Vein endothelial cell (primary cell): ENCODE results near the gene C10orf95. TPM values are rescaled to one million over a fixed set of nuclear protein-coding genes. Genes with fewer than 3 reads are reported as not detected.

Experiments
- small RNA-seq: library from RNA; depleted of rRNA; stranded (forward); fragments of <200 nt; gene quantifications from one replicate; pipeline ENCODE3, GENCODE V24; 2012
- total RNA-seq: library from RNA; depleted of rRNA; stranded (reverse); fragments of >200 nt; gene quantifications from 2 replicates; pipeline ENCODE4 v1.2.3, GENCODE V29; 2012

C10orf95 gene, protein sequence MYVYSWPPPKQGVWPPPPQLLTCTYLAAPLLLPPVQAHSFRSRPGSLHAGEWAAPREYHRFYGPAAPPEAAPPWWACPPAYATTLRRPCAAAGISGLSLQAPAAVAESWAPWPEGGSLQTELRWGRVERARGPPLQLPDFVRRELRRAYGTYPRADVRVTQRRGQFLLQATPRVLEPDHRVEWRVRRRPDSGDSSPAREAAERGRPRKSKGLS
- total RNA-seq = not detected in 2 replicates

DNA sequence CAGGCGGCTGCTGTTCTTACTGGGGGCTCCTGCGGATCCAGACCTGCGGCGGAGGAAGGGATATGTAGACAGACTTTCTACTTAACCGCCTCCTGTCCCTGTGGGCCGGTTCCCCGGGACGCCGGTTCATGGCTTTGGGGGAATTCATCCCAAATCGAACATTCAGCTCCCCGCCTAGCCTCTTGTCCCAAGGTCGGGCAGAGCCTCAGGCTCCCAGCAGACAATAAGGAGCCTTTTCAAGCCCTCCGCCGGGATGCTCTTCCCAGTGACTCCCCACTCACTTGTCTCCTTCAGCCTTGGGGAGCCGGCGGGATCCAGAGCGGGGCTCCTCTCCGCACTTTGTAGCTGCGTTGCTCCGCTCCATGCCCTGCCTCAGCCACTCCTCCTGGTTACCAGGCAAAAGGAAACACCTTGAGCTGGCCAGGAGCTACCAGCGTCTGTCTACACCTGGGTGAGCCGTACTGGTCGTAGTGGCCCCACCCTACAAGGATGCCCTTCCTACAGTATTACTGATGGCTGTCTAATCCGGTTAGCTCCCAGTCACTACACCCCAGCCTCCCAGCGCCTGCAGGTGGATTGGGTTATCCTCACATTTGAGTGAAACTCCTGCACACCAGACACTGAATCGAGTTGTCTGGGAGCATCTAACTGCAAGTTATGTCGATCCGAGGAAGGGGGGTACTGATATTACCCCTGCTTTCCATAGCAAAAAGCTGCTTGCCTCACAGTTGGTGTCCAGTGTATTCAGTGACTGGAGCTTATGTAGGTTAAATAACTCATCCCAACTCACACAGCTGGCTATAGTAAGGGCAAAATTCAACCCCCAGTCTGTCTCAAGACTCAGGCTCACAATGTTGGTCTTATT, at the start of gene C10orf95:
C10orf95 (minus strand) TSS at position 439 of the 865 bp plus-strand sequence. CDS start 450 bp downstream, outside the sequence.

DNA sequence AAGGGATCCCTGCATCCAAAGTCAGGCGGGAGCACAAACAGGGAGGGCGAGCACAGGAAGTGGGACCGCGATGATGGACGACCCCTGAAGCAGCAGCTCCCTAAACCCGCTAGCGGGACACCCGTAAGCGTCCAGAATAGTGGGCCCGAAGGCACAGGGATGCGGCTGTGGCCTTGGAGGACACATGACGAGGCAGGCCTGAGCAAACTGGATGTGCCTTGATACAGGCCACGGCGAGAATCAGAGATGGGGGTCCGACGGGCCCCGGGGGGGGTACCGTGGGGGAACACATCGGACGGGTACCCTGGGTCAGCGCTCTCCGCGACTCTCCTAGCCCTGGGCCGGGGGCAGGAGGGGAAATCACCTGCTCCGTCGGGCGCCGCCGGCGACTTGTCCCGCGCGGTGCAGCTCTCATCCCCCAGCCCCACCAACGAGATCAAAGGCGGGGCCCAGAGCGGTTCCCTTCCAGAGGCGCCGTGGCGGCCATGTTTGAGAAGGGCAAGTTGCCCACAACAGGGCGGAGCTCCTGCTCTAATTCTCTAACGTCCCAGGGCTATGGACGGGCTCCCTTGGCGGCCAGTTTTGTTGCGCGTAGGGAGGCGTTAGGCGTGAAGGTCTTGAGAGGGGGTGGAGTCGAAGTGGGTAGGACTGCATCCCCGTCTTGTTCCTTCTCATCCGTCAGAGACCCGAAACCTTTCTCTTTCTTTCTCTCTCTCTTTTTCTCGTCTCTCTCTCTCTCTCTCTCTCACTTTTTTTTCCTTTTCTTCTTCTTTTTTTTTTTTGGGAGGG, 19.0 kb downstream of the C10orf95 start, which contains the start of gene CUEDC2:
CUEDC2 (minus strand) TSS at position 413 of the 789 bp plus-strand sequence. CDS start 7,386 bp downstream, outside the sequence.

DNA sequence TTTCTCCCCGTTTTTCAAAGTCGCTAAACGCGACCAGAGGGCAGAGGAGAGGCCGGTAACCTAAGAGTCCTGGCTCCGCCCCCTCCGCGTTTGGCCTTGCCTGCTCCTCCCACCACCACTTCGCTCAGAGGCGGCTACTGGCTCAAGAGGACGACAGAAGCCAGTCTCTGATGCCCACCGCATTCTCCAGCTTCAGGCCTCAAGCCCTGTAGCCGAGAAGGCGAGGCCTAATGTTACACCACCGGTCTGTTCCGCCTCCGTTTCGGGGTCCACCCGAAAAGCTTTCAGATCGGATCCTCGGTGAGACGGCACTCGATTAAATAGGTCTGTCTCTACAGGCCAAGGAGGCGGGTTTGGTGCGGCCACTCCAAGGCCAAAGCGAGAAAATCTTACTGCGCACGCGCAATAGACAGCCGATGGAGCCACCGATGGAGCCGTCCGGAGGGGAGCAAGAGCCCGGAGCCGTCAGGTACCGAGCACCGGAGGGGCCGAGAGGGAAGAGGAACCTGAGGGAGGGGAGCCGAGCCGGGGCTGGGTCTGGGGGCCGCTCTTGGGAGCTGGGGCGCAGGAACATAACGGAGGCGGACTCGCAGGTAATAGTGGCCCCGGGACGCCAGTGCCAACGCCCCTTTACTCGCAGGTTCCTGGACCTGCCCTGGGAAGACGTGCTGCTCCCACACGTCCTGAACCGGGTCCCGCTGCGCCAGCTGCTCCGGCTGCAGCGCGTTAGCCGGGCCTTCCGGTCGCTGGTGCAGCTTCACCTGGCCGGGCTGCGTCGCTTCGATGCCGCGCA, 30.4 kb downstream of the C10orf95 start, which contains the start of gene FBXL15:
FBXL15 (plus strand) TSS at position 123 of the 793 bp plus-strand sequence; CDS start at position 417, 294 bp downstream.

DNA sequence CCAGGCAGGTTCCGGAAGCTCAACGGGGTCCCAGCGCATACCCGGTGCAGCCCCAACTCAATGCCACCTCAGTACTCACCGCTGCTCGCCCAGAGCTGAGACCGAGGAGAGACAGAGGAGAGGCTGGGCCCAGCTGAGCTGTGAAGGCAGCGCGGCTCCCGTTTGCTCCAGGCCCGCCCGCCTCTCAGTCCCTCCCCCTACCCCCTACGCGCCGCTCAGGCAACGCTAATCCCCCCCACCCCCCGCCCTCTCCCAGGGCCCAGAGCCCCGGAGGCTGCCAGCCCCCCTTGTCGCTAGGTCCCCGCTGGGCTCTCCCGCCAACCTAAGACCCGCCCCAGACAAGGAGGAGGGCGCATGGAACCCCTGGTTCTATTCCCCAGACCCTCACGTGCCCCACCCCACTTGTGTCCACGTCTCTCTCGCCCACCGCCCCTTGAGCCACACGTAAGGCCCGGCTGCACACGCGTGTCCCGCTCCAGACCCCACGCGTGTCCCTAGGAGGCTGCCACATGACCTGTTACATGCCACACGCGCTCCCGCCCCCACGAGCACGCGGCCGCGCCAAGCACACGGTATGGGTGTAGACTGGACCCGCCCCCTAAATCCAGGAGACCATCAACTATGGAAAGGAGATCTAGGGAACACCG, 32.6 kb downstream of the C10orf95 start, which contains the start of gene PSD:
PSD (minus strand) TSS at position 164 of the 647 bp plus-strand sequence. CDS start 1,747 bp downstream, outside the sequence.

Small RNA genes lying within 50 kb of the gene (small RNA-seq; reads per million reads assigned to genes)
- 25.9 reads per million, percentile 97 among the genes with 10 or more reads in this experiment for gene MIR146B

Other genes starting within 250 kb of the C10orf95 start
- gene ELOVL3, start 225.2 kb downstream of the C10orf95 start, total RNA-seq = not detected in 2 replicates
- gene PITX3, start 210.0 kb downstream of the C10orf95 start, total RNA-seq = not detected in 2 replicates
- gene GBF1, start 206.0 kb downstream of the C10orf95 start, total RNA-seq = 50.9 and 51.3 TPM in 2 replicates
- gene NFKB2, start 55.8 kb downstream of the C10orf95 start, total RNA-seq = 27.1 and 28.0 TPM in 2 replicates
- 0.33 TPM in 1 of 2 replicates, not detected in the other for gene PSD, start 32.8 kb downstream of the C10orf95 start, total RNA-seq
- gene FBXL15, start 30.7 kb downstream of the C10orf95 start, total RNA-seq = 5.1 and 9.8 TPM in 2 replicates
- gene CUEDC2, start 19.0 kb downstream of the C10orf95 start, total RNA-seq = 40.4 and 75.5 TPM in 2 replicates
- 197 and 213 TPM in 2 replicates for gene ACTR1A, start 51.2 kb upstream of the C10orf95 start, total RNA-seq
- 5.8 and 6.9 TPM in 2 replicates for gene SUFU, start 52.4 kb upstream of the C10orf95 start, total RNA-seq
- gene TRIM8, start 192.9 kb upstream of the C10orf95 start, total RNA-seq = 107 and 144 TPM in 2 replicates